Common myeloid progenitor, CD34-positive (primary cell): ENCODE results near the gene RAPGEF4.

Experiments
- CTCF ChIA-PET: fragments of 350-600 bp; sonication (Branson Sonifier 250); formaldehyde crosslinking; loops from one replicate; lab custom pipeline; 2021; ENCODE audit warnings: antibody characterized with exemption; lab: Charles Lee
- POLR2A ChIA-PET: fragments of 350-600 bp; sonication (Branson Sonifier 250); formaldehyde crosslinking; loops from one replicate; lab custom pipeline; 2021; ENCODE audit warnings: antibody characterized with exemption; lab: Charles Lee
- DNase-seq, 3 donors: peaks; one replicate each; pipeline versions ENCODE4 v3.0.0 to v3.0.0-alpha.2; 2013
- H3K27ac ChIP-seq, 2 experiments: 1 replicate in 1 of 2; 2 replicates in 1 of 2; pipeline ENCODE4 v1.7.0; 2013; ENCODE audit warnings: inconsistent platforms in 2 of 2, low read length in 2 of 2, mild to moderate bottlenecking in 2 of 2, low read depth in 1 of 2, moderate library complexity in 1 of 2; ENCODE audit not compliant: severe bottlenecking in 2 of 2, insufficient read depth in 1 of 2, poor library complexity in 1 of 2
- H3K27me3 ChIP-seq, 5 experiments: replicated peaks in 2 of 5; 1 replicate in 3 of 5; 2 replicates in 2 of 5; pipeline versions ENCODE4 v1.6.1 to v1.7.0; 2013; ENCODE audit warnings: low read length in 4 of 5, mild to moderate bottlenecking in 2 of 5, moderate library complexity in 2 of 5, inconsistent platforms in 1 of 5; ENCODE audit not compliant: insufficient read depth in 5 of 5, control insufficient read depth in 4 of 5
- H3K36me3 ChIP-seq, 4 experiments: 1 replicate in 2 of 4; 2 replicates in 2 of 4; pipeline versions ENCODE4 v1.6.1 to v1.7.0; 2013; ENCODE audit warnings: low read length in 3 of 4, control low read depth in 1 of 4, mild to moderate bottlenecking in 1 of 4; ENCODE audit not compliant: control insufficient read depth in 4 of 4, insufficient read depth in 4 of 4
- H3K4me1 ChIP-seq, 4 experiments: 1 replicate in 3 of 4; 2 replicates in 1 of 4; pipeline versions ENCODE4 v1.6.1 to v1.7.1; 2013; ENCODE audit warnings: low read length in 3 of 4, mild to moderate bottlenecking in 3 of 4, control low read depth in 1 of 4, inconsistent platforms in 1 of 4, moderate library complexity in 1 of 4; ENCODE audit not compliant: control insufficient read depth in 4 of 4, insufficient read depth in 4 of 4; ENCODE audit errors: control extremely low read depth in 1 of 4
- H3K4me3 ChIP-seq, 7 experiments: 1 replicate in 4 of 7; 2 replicates in 3 of 7; pipeline versions ENCODE4 v1.5.1 to v1.7.0; 2013; ENCODE audit warnings: mild to moderate bottlenecking in 7 of 7, low read length in 6 of 7, moderate library complexity in 6 of 7, inconsistent platforms in 2 of 7, low read depth in 2 of 7, control low read depth in 1 of 7; ENCODE audit not compliant: insufficient read depth in 4 of 7, control insufficient read depth in 1 of 7; ENCODE audit errors: extremely low read depth in 1 of 7
- H3K9me3 ChIP-seq, 5 experiments: 1 replicate in 4 of 5; 2 replicates in 1 of 5; pipeline versions ENCODE4 v1.6.1 to v1.7.1; 2013; ENCODE audit warnings: low read length in 4 of 5, mild to moderate bottlenecking in 2 of 5, inconsistent platforms in 1 of 5, low read depth in 1 of 5, moderate library complexity in 1 of 5; ENCODE audit not compliant: control insufficient read depth in 4 of 5, insufficient read depth in 2 of 5; ENCODE audit errors: control extremely low read depth in 1 of 5
- WGBS: methylation state at CpG from one replicate; pipeline ENCODE4 v1.1.5; 2013; ENCODE audit not compliant: insufficient coverage; 5-methylcytosine and 5-hydroxymethylcytosine counted together

Gene RAPGEF4

GRCh38 chr2:172968061-172968469 lies 232.4 kb downstream of the RAPGEF4 start:
- Histone ChIP-seq H3K27ac (no peak overlapping the region), H3K4me3 (no peak overlapping the region), H3K27me3 (peaks cover 0 to 2% (median 0%) of the 10 kb centered on the region in 5 experiments), H3K4me1 (peaks cover 0 to 10% (median under 1%) of the 10 kb centered on the region in 4 experiments), H3K9me3 (no peaks in the 10 kb centered on the region), H3K36me3 (no peaks in the 10 kb centered on the region)
- ChIA-PET CTCF (no interaction called here), POLR2A (interaction anchor here (0.6 kb wide), 1 partner anchor 48 kb away, joined by 4 read pairs; no protein-coding TSS in a partner anchor)
- 91% methylated on average over 7 of the region's 7 CpGs for WGBS
- DNase-seq, result no peak

DNA sequence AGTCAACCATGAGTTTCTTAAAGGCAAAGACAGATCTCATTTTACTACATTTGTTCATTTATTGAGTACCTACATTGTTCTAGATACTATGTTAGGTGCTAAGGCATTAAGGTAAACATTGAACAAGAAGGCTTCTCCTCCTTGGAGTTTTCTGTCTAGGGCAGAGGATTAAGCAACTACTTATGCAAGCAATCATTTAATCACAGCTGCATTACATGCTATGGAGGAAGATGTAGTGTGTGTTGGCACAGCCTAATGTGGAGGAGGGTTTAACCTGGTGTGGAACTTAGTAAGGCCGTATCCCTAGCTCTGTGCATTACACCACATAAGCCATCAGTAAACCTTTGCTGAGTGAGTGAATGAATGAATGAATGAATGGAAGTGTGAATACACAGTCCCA lies 233.5 kb downstream of the RAPGEF4 start:
- H3K4me3 ChIP-seq, result no peak overlapping the region
- CTCF ChIA-PET, result interaction anchor here (1.4 to 2.2 kb wide), 2 partner anchors 22 to 37 kb away, joined by 4 to 7 read pairs; no protein-coding TSS in a partner anchor
- POLR2A ChIA-PET, result no interaction called here
- H3K27ac ChIP-seq, result no peak overlapping the region
- H3K27me3 ChIP-seq, result peaks cover 0 to 2% (median 0%) of the 10 kb centered on the region in 5 experiments
- H3K9me3 ChIP-seq, result no peaks in the 10 kb centered on the region
- H3K4me1 ChIP-seq, result peaks cover 0 to 4% (median 0%) of the 10 kb centered on the region in 4 experiments
- H3K36me3 ChIP-seq, result no peaks in the 10 kb centered on the region
- no CpG with 5 or more reads among the region's 1 CpG for WGBS
- DNase-seq, result no peak

DNA sequence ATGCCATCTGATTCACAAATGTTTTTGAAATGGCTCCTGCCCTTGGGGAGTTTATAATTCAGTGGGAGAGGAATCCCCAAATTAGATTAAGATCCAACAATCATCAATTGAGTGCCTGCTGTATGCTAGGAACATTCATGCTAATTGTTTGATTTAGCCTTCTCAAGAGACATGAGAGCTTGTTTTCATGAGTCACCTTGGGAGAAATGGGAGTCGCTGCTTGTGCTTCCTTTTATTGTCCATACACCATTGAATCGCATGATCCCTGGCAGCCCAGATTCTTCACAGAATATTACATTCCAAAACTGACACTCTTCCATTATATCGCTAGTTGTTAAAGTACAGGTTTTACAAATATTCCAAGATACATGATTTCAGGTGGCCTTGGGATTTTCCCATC lies 234.0 kb downstream of the RAPGEF4 start:
- DNase-seq, result no peak
- Histone ChIP-seq H3K36me3 (no peaks in the 10 kb centered on the region), H3K4me3 (no peak overlapping the region), H3K27me3 (peaks cover 0 to 2% (median 0%) of the 10 kb centered on the region in 5 experiments), H3K9me3 (no peaks in the 10 kb centered on the region), H3K27ac (no peak overlapping the region), H3K4me1 (peaks cover 0 to 4% (median 0%) of the 10 kb centered on the region in 4 experiments)
- WGBS, result 100% methylated on average over 3 of the region's 3 CpGs
- CTCF ChIA-PET, result interaction anchor here (1.4 to 2.6 kb wide), 3 partner anchors 10 to 37 kb away, joined by 4 to 7 read pairs (median 6); no protein-coding TSS in a partner anchor
- POLR2A ChIA-PET, result interaction anchor here (0.7 kb wide), 1 partner anchor 93 kb away, joined by 6 read pairs; no protein-coding TSS in a partner anchor

DNA sequence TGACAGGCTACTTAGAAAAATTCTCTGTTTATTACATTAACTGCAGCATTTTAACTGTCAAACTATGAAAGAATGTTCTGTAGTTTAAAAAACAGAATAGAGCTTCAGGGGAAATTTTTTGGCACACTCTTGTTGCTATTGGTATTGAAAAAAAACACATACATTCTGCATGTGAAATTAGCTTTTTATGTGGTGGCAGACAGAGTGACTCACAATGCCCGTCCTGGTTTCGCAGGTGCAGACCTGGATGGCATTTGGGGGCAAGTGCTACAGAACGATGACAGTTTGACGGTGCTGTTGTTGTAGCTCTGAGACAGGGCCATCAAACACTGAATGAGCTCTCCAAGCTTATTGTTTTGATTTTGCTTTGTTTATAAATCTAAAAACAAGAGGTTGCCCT lies 235.0 kb downstream of the RAPGEF4 start:
- CTCF ChIA-PET, result interaction anchor here (0.7 to 2.6 kb wide), 3 partner anchors 11 to 100 kb away, joined by 3 to 7 read pairs (median 6); no protein-coding TSS in a partner anchor
- DNase-seq, result peak in 2 of 3 donors; percentile 49 to 61
- POLR2A ChIA-PET, result interaction anchor here (0.7 kb wide), 1 partner anchor 138 kb away, joined by 4 read pairs; no protein-coding TSS in a partner anchor
- Histone ChIP-seq H3K4me3 (no peak overlapping the region), H3K4me1 (peaks cover 0 to 3% (median 1%) of the 10 kb centered on the region in 4 experiments), H3K9me3 (no peaks in the 10 kb centered on the region), H3K27ac (no peak overlapping the region), H3K36me3 (no peaks in the 10 kb centered on the region), H3K27me3 (no peaks in the 10 kb centered on the region)
- WGBS, result 100% methylated on average over 4 of the region's 4 CpGs

GRCh38 chr2:172972005-172972619 lies 236.5 kb downstream of the RAPGEF4 start:
- no peaks in the 10 kb centered on the region for H3K27me3 ChIP-seq
- no peaks in the 10 kb centered on the region for H3K9me3 ChIP-seq
- H3K36me3 ChIP-seq, result no peaks in the 10 kb centered on the region
- 75% methylated on average over 4 of the region's 12 CpGs for WGBS
- peaks cover 0 to 13% (median 4%) of the 10 kb centered on the region in 4 experiments for H3K4me1 ChIP-seq
- DNase-seq, result peak; percentile 22 to 58 (median 53)
- no peak overlapping the region for H3K4me3 ChIP-seq
- ChIA-PET POLR2A (no interaction called here), CTCF (interaction anchor here (0.6 to 2.6 kb wide), 5 partner anchors 8 to 643 kb away, joined by 3 to 6 read pairs (median 3); no protein-coding TSS in a partner anchor)
- H3K27ac ChIP-seq, result no peak overlapping the region

DNA sequence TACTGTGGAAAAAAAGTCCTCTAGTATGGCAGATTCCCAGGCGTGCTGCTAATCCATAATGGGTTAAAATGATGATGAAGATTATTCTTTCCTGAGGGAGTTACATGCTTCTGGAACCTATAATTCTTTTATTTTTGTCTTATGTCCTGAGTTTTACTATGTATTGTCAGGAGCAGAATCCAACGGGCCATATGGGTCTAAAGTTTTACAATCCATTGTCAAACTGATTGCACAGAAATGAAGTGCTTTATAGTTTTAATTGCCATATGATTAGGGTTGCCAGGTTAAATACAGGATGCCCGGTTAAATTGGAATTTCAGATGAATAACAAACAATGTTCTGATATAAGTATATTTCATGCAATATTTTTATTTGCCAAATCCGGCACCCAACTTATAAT lies 239.1 kb downstream of the RAPGEF4 start:
- ChIA-PET POLR2A (no interaction called here), CTCF (no interaction called here)
- no peak for DNase-seq
- H3K4me1 ChIP-seq, result peaks cover 5 to 30% (median 8%) of the 10 kb centered on the region in 4 experiments
- no peaks in the 10 kb centered on the region for H3K9me3 ChIP-seq
- no peaks in the 10 kb centered on the region for H3K36me3 ChIP-seq
- H3K27me3 ChIP-seq, result no peaks in the 10 kb centered on the region
- WGBS, result 86% methylated on average over 1 of the region's 4 CpGs
- no peak overlapping the region for H3K4me3 ChIP-seq
- no peak overlapping the region for H3K27ac ChIP-seq

DNA sequence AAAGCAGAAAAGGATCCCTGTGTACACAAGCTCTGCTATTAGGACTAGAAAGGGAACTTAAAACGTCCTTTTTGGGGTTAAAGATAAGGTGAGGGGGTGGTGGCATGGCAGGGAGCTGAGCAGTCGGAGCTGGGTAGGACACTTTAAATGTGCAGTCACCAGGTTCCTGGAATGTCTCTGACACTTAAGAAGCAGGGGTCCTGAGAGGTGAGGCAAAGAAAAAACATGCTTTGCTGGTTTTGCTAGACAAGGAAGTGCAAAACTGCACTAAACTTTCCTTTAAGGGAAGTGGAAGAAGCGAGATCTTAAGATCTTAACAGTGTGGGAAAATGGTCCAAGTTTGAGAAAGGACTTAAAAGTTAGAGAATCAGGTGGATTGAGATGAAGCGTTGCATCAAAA lies 240.5 kb downstream of the RAPGEF4 start:
- Histone ChIP-seq H3K4me3 (no peak overlapping the region), H3K27me3 (peaks cover 0 to 4% (median 0%) of the 10 kb centered on the region in 5 experiments), H3K27ac (no peak overlapping the region), H3K9me3 (no peaks in the 10 kb centered on the region), H3K4me1 (peaks cover 5 to 30% (median 8%) of the 10 kb centered on the region in 4 experiments), H3K36me3 (no peaks in the 10 kb centered on the region)
- DNase-seq, result no peak
- POLR2A ChIA-PET, result no interaction called here
- CTCF ChIA-PET, result interaction anchor here (0.7 to 1.0 kb wide), 2 partner anchors 11 to 20 kb away, joined by 3 read pairs; no protein-coding TSS in a partner anchor
- WGBS, result 31% methylated on average over 3 of the region's 4 CpGs
